Measurements from ENCODE around the gene ATP8A1. TPM values are rescaled to one million over a fixed set of nuclear protein-coding genes. Genes with fewer than 3 reads are reported as not detected.

ATP8A1 gene
- total and polyA plus RNA-seq, 12 donors, result 3.4 to 27.9 (median 17.5) TPM

GRCh38 chr4:42480281-42480680 lies 176.6 kb downstream of the ATP8A1 start:
- DNase-seq (no peak), ATAC-seq (no peak)
- intact Hi-C loops (cut with DNase I), result no loop called here
- Histone ChIP-seq H3K27me3 (no peaks in the 10 kb centered on the region), H3K9me3 (no peaks in the 10 kb centered on the region), H3K4me1 (peaks cover 0 to 3% (median 0%) of the 10 kb centered on the region in 9 donors), H3K4me3 (no peak overlapping the region), H3K27ac (no peak overlapping the region), H3K36me3 (peaks cover 0 to 3% (median 0%) of the 10 kb centered on the region in 9 donors)
- TF ChIP-seq, protein P1, sequence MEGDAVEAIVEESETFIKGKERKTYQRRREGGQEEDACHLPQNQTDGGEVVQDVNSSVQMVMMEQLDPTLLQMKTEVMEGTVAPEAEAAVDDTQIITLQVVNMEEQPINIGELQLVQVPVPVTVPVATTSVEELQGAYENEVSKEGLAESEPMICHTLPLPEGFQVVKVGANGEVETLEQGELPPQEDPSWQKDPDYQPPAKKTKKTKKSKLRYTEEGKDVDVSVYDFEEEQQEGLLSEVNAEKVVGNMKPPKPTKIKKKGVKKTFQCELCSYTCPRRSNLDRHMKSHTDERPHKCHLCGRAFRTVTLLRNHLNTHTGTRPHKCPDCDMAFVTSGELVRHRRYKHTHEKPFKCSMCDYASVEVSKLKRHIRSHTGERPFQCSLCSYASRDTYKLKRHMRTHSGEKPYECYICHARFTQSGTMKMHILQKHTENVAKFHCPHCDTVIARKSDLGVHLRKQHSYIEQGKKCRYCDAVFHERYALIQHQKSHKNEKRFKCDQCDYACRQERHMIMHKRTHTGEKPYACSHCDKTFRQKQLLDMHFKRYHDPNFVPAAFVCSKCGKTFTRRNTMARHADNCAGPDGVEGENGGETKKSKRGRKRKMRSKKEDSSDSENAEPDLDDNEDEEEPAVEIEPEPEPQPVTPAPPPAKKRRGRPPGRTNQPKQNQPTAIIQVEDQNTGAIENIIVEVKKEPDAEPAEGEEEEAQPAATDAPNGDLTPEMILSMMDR (IDR thresholded peaks at IDR 0.05), result no peak
- whole genome bisulfite sequencing, 2 donors, result 81 to 87% methylated on average over 1 of the region's 1 CpG

GRCh38 chr4:42478946-42479345 lies 178.0 kb downstream of the ATP8A1 start:
- Histone ChIP-seq H3K36me3 (peaks cover 0 to 3% (median 0%) of the 10 kb centered on the region in 9 donors), H3K9me3 (no peaks in the 10 kb centered on the region), H3K27ac (no peak overlapping the region), H3K4me1 (peaks cover 0 to 3% (median 0%) of the 10 kb centered on the region in 9 donors), H3K4me3 (no peak overlapping the region), H3K27me3 (no peaks in the 10 kb centered on the region)
- DNase-seq, result no peak
- TF ChIP-seq, protein P1 (IDR thresholded peaks at IDR 0.05), result no peak
- no peak for ATAC-seq
- intact Hi-C loops (cut with DNase I), result no loop called here

GRCh38 chr4:42478509-42478908 lies 178.4 kb downstream of the ATP8A1 start:
- WGBS, 2 donors, result 90 to 94% methylated on average over 2 of the region's 2 CpGs
- Histone ChIP-seq H3K27me3 (no peaks in the 10 kb centered on the region), H3K4me3 (no peak overlapping the region), H3K4me1 (peaks cover 0 to 3% (median 0%) of the 10 kb centered on the region in 9 donors), H3K36me3 (peaks cover 0 to 3% (median 0%) of the 10 kb centered on the region in 9 donors), H3K9me3 (no peaks in the 10 kb centered on the region), H3K27ac (no peak overlapping the region)
- DNase-seq, result no peak
- no peak for ATAC-seq
- TF ChIP-seq, protein P1 (IDR thresholded peaks at IDR 0.05), result no peak
- intact Hi-C loops (cut with DNase I), result no loop called here

DNA sequence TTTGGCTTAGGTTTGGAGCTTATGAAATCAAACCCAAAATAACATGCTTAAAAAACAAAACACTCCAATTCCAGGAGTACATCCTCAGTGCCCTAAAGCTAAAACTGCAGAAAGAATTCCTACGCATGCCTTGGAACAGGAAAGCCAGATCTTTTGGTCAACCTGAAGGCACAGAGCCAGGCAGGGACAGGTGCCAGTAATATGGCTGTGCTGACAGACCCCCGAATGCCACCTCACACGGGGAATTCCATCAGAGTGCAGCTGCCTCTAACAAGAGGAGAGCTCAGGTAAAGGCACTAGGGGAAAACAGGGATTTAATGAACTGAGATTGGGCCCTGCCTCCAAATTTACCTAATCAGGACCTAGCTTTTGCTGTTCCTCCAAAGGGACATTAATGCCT lies 182.5 kb downstream of the ATP8A1 start:
- TF ChIP-seq, protein P1 (IDR thresholded peaks at IDR 0.05), result no peak
- no peak for ATAC-seq

More for the DNA sequence above, 182.5 kb downstream of the ATP8A1 start:
- Histone ChIP-seq H3K4me1 (no peaks in the 10 kb centered on the region), H3K36me3 (no peaks in the 10 kb centered on the region), H3K27ac (no peak overlapping the region), H3K9me3 (no peaks in the 10 kb centered on the region), H3K27me3 (no peaks in the 10 kb centered on the region), H3K4me3 (no peak overlapping the region)
- 69 to 76% methylated on average over 3 of the region's 3 CpGs for whole genome bisulfite sequencing, 2 donors
- intact Hi-C loops (cut with DNase I), result no loop called here
- no peak for DNase-seq
